M059J (cell line): ENCODE results near the gene WIPI1. TPM values are rescaled to one million over a fixed set of nuclear protein-coding genes. Genes with fewer than 3 reads are reported as not detected.

Experiments used
- DNase-seq: peaks from one replicate; pipeline ENCODE4 v3.0.0-alpha.2; 2012; ENCODE audit warnings: low read depth
- total RNA-seq: library from RNA; depleted of rRNA; stranded (reverse); fragments of >200 nt; shearing (Covaris generic); gene quantifications from 2 replicates; pipeline ENCODE4 v1.2.3, GENCODE V29; 2014

WIPI1 gene
- total RNA-seq, 1 experiment from 2014 or later: 32.8 TPM

DNA sequence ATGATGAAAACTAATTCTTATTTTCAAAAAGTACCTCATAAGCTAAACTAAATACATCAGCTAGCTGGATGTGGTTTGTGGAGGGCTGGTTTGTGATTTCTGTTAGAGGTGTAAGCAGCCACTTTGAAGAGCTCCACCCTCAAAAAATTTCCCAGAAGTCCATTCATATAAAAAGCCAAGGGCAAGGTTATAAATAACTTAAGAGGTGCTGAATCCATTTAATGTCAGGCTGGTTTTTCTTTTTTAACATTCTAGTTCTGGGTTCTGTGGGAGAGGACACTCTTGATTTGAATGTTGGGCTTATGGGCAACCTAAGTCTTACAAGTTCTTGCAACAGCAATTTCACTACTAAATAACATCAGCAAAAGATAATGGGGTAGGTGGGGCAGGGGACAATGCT is 3.4 kb upstream of the WIPI1 start:
- DNase-seq: no peak

DNA sequence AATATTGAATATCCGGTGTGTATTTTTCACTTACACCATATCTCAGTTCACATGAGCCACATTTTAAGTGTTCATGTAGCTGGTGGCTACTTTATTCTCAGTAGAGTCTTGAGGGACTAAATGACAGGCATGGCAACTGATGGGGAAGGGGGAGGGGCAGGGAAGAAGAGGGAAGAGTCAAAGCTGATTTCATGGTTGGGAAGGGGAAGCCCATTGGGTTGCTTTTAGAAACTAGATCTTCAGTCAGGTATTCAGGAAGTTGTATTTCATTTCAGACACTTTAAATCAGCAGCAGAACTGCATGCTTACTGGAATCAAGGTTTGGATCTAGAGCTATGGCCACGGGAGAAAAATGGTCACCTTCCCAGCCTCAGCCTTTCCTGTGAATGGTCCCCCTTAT is 2.9 kb upstream of the WIPI1 start:
- no peak for DNase-seq

DNA sequence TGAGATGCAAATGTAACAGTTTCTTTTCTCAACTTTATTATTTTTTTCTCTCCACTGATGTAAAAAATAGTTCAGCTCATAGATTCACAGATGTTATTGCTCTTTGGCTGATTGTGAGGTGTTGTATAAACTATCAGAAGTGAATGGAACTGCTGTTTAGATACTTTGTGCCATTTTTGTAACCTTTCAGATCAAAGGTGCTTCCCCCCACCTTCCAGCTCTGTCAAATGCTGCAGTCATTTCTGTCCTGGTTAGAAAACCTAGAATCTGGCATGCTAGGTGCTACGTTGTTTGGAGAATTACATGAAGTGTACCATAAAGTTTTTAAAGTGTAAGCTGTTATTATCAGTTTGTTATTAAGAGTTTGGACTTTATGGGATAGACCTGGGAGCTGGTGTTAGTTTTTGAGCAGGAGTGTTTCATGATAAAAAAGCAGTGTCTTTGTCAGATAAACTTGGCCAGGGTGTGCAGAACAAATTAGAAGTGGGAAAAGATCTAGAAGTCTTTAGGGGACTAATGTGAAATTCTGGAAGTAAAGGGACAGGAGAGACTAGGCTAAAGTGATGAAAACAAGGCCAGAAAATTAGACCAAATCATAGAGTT is 1.8 kb upstream of the WIPI1 start:
- DNase-seq: no peak

DNA sequence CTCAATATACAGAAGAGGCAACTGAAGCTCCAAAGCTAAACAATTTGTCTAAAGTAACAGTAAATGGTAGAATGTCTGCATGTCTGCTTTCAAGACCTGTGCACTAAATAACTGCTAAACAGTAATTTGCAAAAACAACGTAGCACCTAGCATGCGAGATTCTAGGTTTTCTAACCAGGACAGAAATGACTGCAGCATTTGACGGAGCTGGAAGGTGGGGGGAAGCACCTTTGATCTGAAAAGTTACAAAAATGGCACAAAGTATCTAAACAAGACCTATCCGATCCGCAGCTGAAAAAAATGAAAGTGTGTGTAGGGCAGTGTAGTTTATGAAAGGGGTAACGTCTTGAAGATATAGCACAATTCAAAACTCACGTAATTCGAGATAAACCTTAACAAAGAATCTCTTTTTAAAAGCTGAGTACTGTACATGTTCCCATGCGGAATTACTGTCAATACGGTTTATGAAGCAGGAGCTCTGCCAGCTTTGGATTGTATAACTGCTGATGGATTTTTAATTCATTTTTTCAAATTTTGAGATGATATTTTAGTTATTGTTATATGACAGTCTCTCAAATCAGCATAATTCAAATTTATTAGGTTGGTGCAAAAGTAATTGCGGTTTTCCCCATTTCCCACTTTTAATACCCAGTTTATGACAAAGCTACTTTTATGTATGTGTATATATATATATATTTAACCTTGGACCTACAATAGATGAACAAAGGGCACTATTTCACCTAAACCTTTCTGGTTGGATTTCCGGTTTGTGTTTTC is 1.2 kb upstream of the WIPI1 start:
- no peak for DNase-seq

DNA sequence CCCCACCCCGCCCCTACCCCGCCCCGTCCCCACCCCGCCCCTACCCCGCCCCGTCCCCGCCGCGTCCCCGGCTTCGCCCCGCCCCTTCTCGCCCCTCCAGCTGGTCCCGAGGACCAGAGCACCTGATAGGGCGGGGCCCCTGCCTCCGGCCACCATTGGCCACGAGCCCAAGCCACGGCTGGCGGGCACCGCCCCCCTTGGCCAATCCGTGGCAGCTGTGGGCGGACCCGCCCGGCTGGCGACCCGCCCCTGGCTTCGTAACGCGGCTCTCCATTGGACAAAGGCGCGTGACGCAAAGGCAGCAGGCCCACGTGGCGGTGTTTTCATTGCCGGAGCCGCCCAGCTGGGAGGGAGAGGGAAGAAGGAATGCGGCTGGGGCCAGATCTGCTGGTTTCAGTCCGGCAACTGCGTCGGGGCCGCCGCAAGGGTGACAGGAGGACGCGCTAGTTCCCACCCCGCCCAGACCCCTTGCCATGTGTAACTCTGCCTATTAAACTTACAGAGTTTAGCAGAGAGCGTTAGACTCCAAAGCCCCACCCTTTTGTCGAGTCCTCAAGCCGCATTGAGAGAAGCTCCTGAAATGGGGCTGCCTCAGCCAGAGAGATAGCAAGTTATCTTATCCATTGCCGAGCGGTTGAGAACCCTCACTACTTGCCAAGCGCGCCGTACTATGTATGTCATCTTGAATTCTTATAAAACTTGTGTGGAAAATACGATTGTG is 403 bp upstream of the WIPI1 start:
- peak; percentile 95 for DNase-seq

DNA sequence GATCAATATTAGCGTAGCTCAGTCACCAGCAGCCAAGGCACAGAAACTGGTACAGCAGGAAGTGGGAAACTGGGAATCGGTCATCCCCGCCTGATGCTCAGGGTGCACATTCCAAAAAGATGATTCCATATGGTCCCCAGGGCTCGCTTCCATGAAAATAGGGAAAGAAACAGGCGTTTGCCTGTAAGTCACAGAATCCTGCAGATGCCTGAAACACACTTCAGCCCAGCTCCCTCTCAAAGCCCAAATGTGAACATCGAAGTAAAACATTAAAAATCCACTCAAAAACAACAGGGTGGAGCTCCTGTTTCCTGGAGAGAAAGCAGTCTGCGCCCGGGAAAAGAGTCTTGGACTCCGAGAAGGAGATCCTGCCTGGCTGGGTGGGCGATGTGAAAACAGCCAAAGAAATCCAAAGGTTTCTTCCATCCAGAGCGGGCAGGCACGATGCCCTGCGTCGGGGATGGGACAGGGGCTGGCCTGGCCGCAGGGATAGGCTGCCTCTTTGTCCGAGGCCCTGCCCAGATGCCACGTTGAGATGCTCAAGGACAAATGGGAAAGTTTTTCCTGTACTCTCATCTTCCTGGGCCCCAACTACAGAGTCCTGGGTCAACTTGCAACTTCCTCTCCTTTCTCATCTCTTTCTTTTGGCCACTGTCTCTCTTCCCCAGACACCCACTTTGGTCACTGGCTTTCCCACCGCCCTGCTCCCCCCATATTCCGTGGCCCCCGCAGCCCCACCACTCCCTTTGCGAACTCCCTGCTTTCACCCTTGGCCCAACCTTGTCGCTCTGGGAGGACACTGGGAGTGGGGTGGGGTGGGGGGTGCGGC is 743 bp downstream of the WIPI1 start:
- peak; percentile 87 for DNase-seq

DNA sequence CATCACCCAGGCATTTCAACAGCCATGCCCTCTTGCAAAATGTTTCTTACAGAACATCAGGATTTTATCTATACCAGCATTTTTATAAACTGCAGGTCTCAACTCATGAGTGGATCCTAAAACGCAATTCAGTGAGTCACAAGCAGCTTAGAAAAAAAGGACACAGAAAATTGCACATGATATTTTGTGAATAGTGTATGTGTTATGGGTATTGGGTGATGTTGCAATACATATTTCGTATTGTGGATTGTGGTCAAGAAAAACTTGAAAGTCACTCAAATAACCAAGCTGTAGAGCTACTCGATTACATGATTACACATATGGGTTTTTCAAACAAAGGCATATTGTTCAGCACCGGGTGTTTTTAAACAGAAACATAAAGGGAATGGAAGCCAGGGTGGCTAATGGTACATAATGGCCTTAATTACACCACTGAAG is 1.4 kb downstream of the WIPI1 start:
- DNase-seq: no peak

DNA sequence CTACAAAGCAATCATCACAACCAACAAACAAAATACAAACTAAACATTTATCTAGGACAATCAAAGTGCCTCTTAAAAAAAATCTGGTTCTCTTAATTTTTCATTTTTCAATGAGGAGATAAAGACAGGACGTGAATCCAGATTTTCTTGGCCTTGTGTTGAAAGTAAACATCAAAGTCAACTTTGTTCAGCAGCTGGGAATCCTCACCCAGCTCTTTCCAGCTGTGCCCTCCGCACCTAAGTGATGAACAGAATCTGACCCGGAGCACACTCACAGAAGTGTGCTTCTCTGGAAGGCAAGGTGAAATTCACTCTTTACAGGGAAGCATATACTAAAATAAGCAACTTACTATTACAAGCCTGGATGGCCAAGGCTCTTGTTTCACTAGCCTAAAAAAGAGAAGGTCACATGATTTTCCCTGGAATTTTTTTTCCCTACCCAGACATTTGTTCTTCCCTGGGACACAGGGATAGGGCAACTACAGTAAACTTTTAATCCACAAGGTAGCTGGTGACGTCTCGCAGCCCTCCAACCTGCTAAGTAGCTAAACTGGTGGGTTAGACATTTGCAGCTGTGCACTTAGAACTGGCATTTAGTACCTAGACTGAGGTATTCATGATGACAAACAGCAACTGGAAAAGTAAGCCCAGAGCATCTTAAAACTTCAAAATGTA is 3.2 kb downstream of the WIPI1 start:
- no peak for DNase-seq

DNA sequence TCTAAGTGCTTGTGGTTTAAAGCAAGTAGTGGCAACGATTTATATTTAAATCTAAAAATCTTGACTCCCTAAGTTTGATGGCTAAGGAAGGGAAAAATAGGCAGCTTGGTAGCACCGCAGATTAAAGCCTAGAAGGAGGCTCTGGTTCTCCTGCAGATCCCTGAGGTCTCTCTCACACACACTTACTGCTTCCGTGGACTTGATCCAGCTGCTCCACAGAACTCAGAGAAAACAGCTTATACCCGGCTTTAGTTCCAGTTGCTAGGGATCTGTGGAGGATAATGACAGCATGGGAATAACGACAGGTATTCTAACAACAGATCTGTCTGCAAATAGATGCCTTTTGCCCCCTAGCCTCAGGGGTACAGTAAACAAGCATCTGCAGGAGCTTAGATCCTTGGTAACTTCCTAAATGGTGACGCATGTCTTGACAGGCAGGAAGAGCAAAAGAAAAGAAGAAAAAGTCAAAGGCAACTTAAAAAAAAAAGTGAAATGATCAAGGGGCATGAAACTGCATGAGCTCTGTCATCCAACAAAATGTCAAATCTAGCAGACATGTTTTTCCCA is 4.5 kb downstream of the WIPI1 start:
- DNase-seq: no peak

DNA sequence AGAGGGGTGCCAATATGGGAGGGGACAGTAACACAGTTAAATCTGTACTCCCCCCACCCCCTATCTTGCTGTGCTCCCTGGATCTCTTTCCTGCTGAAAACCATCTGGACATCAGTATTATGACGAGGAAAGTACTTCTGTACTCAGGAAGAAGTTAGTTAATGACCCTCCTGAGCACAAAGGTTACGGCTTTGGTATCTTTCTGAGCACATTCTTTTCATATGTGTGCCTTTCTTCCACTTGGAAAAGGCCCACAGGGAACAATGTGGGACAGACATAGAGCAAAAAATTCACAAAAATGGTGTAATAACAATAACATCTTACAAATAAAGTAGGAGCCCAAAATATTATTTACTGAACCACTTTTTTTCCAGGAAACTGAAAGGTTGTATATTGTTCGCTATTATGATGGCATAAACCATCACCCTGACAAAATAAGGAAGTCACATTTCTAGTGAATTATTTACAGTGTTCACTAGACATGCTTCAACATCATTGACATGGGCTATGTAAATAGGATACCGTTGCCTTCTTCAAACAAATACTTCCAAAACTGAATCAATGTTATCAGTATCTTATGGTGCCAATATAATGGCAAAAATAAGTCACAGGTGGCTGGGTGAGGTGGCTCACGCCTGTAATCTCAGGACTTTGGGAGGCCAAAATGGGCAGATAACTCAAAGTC is 5.5 kb downstream of the WIPI1 start:
- DNase-seq: no peak

DNA sequence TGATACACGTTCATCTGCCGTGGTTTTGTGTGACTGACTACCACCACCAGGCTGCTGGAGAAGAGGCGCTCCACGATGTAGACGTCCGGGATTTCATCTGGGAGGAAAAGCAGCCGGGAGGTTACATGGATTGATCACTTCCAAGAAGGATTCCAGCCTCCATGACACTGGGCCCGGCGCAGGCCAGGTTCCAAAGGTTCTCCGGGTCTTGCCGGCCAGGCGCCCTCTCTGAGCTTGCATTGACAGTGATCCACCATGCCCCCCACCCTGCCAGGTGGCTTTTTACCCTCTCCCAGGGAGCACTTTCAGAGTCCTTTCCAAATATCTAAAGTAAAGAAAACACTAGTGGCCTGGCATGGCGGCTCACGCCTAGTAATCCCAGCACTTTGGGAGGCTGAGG is 6.5 kb downstream of the WIPI1 start:
- DNase-seq: no peak

DNA sequence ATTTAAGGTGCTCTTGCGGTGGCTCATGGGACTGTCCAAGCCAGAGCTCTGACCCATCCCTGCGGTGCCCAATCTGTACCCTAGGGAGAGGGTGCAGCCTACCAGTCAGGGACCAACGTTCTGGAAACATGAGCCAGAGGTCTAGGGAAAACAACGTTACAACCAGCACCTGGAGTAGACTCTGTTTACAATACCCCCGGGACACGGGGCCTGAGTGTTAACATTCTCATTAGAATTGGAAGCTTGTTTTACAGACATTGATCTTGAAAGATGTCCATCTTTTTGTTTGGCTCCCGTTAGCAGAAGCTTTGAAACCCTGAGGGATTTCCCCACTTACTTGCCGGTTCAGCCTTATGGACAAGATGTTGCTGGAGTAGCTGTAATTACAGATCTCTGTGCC is 6.9 kb downstream of the WIPI1 start:
- DNase-seq: no peak

DNA sequence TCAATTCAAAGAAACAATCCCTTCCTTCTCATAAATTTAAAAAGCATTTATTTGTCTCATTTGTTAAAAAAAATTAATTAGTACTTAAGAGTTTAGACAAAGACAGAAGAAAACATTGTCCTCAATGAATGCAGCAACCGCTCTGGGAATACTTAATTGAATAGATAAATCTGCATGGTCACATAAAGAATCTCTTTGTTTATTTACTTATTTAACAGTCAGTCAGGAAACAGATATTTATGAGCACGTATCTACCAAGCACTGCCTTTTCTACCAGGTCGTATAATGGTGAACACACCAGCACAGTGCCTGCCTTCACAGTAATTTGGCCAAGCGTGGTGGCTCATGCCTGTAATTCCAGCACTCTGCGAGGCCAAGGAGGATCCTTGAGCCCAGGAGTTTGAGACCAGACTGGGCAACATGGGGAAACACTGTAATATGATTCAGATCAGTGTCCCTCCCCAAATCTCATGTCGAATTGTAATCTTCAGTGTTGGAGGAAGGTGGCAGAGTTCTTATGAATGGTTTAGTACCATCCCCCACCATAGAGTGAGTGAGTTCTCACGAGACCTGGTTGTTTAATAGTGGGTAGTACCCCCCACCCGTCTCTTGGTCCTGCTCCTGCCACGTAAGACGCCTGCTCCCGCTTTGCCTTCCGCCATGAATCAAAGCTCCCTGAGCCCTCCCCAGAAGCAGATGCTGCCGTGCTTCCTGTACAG is 8.1 kb downstream of the WIPI1 start:
- no peak for DNase-seq

DNA sequence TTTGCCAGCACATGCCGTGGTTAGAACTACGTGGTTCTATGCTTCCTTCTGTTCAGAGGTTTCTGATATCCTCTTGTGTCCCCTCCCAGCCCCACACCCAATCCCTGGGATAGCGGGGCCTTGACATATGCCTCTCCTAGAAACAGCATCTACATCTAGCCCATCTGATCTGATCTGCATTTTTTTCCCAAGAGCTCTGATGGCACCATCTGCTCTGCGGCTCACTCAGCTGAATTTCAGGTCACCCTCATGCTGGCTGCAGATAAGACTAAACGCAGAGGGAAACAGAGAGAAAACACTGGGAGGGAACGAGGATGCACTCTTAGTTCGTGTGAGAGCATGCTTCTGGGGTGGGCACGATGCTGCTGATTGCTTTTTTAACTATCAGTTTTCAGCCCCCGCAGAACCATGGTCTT is 10.7 kb downstream of the WIPI1 start:
- DNase-seq: no peak

DNA sequence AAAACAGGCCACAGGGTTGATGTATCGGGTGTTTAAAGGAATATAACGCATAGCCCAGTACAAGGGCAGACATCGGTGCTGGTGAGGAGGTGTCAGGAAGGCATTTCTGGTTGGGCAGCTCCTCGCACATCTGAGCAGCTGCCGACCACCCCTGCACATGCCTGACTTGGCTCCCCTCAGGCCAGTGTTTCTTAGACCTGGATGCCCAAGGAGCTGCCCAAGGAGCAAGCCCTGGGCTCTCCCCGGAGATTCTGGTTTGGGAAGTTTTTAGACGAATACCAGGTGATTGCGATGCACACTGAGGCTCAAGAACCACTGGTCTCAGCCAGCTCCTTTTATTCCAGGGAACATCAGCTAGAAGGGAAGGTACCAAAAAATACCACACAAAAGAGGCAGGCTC is 11.6 kb downstream of the WIPI1 start:
- no peak for DNase-seq

DNA sequence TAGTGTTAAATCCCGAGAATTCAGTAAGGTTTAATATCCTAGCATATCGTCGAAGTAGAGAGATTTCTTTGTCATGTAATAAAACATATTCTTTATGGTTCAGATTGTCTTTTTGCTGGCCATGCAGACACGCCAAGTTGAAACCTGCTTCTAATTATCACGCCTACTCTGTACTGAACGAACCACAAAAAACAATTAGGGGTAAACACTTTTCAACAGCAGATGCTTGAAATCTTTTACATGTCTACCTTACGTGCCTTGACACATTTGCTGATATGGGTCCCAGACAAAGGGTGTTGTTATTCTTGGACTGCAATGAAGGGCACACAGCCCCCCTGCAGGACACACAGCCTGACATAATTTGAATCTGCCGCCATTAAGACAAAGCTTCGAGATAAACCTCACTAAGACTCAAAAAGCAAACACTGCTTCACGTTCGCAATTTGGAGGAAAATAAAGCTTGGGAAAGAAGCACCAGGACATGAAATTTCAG is 13.3 kb downstream of the WIPI1 start:
- DNase-seq: no peak

DNA sequence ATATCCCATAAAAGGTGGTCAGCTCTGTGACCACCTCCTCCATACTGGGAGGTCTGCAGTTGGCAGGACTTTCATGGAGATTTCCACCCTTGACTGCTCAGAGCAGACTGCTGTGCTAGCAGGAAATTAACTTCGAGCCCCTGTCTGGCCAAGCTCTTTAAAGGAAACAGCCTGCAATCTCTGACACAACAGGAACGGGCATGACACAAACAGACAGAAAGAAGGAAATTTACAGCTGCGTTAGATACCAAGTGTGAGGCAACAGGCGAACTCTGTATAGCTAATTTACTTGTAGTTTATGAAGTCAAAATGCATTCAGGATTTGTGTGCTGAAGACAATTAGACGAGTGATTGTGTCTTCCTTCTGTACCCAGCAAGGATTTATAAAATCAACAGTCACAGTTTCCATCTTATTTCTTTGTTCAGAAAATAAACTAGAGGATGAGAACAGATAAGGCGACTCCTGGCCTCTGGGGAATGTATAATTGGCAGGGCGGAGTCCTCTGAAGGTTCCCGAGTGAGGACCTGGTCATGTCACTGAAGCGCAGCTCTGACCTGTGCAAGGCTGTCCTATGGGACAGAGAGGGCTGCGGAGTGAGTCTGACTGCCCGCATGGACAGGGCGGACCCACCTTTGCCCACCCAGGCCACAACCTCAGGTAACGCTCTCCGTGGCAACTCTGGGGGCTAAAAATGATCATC is 16.1 kb downstream of the WIPI1 start:
- no peak for DNase-seq

DNA sequence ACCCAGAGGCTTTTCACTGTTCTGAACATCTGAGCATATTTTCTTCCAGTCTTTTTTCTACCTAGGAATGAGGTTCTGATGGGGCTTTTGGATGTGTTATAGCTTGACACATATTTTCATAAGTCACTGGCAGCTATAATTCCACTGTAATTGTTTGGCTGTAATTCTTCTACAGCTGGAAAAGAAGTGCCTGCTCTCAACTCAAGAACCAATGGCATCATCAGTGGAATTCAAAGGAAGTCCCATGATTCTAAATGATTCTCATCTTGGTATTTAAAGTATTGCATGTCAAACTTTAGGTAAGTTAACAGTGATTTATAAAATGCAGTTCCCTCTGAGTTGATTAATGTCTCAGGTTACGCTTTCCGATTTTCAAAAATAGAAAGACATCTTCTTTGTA is 16.8 kb downstream of the WIPI1 start:
- DNase-seq: no peak

DNA sequence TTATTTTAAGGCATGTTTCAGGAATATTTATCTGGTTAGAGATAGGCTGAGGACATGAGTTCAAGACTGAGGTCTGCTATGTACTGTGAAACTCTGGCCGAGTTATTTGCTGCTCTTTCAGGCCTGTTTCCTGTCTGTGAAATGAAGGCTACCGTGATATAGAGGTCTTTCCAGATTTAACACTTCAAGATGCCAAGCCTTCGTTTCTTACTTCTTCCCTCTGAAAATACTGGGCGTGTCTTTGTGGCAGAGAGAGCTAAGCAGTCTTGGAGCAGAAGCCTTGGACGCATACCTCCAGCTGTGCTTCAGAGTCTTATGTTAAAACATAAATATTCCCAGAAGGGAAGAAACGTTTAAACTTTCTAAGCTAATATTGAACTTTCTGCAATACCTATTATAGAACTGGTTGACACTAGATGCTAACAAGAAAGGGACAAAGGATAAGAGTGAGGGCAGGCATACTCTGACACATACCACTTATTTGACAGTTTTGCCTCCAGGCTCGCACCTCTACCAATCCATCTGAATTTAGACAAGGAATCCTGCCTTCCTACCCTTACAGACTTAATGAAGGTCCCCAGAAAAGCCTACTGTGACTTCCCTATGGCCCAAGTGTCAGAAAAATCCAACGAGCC is 17.5 kb downstream of the WIPI1 start:
- no peak for DNase-seq
